Activated CD8-positive, alpha-beta memory T cell treated with anti-CD3 and anti-CD28 coated beads for 48 hours (primary cell): ENCODE data around the gene FHIT.
"Not testable (repeated sequence)": the region's sequence is repeated elsewhere in the genome, so short reads cannot be mapped to it uniquely, and the experiment has no call there.

ENCODE experiments used
- DNase-seq, 3 experiments: peaks; one replicate each; pipeline ENCODE4 v3.0.0-alpha.2; 2020; ENCODE audit warnings: low read depth in 2 of 3, low spot score in 2 of 3

FHIT gene

GRCh38 chr3:61117045-61117898 is 134.0 kb downstream of the FHIT start:
- no peak for DNase-seq

GRCh38 chr3:61114316-61114953 is 136.8 kb downstream of the FHIT start:
- DNase-seq = no peak

- no peak for DNase-seq
Observed at GRCh38 chr3:61111825-61112224, 139.4 kb downstream of the FHIT start.

DNA sequence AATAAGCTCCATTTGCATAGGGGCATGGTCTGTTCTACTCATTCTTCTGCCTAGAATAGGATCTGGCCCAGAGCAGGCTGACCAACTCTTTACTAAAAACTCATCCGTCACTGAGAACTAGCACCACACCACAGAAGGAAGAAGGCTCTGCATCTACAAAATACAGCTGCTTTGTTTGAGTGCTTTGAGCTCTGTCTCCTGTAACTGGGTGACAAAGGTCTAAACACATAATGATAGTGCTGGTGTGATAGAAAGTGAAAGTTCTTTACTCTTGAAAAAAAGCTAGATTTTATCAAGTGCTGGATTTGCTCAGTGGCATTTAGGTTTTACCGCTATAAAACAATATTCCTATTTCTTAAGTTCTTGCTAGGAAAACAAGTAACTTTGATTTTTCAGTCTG is 140.7 kb downstream of the FHIT start:
- no peak for DNase-seq

GRCh38 chr3:61108247-61109019 is 142.8 kb downstream of the FHIT start:
- DNase-seq = no peak

GRCh38 chr3:61094608-61095007 is 156.6 kb downstream of the FHIT start:
- DNase-seq = no peak

DNA sequence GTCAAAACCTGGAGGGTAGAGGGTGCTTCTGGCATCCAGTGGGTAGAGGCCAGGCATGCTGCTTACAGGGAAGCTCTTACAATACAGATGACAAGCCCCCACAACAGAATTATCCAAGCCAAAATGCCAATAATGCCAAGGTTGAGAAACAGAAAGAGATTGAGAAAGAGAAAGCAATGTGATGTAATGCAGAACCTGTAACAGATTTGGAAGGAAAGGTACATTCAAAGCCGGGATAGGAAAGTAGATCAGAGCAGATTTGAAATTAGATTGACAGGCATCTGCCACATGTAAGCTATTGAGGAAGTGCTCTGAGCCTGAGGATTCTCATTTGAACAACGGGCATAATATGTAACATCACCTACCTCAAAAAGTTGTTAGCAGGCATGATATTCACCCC is 157.9 kb downstream of the FHIT start:
- no peak for DNase-seq

- DNase-seq = no peak
Observed at GRCh38 chr3:61092870-61093269, 158.4 kb downstream of the FHIT start.

DNA sequence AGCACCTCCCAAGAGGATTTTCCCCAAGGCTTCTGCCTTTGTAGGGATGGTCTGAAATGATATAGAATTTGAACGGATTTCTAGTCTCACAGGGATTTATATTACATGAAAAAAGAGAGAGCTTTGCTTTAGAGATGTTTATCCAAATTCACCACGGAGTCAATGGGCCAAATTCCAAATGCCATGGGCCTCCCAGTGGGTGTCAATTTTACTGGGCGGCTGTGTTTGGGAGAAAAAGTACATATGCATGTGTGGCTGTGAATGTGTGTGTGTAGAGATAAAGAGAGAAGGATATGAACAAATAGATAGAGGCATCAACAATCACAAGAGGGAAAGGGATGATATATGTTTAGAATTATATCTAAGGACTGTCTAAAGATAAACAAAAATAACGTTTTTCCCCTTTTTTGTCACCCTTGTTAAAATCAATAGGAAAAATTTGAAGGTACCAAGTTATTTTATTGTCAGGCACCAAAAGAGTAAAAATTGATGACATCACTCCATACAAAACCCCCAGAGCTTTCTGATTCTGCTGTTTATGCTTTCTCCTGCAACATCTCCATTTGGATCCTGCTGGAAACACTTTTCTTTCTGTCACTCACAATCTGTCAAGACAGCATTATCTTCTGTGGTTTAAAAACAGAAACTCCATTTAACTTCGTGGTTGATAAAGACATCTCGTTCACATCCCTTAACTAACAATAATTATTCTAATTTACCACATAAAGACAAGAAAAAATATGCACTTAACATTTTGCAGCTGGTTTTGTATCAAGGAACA is 160.7 kb downstream of the FHIT start:
- no peak for DNase-seq

- no peak for DNase-seq
Observed at GRCh38 chr3:61087465-61087864, 163.8 kb downstream of the FHIT start.

DNA sequence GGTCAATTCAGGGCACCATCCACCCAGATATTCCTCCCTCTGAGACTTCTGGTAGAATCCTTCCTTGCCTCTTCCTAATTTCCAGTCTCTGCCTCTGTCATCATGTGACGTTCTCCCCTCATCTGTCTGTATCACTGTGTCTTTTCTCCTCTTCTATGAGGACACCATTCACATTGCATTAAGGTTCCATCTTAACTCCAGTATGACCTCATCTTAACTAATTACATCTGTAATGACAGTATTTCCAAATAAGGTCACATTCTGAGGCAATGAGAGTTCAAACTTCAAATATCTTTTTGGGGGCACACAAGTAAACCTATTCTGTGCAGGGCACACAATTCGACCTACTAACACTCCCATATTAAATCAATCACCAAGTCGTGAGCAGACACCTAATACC is 169.7 kb downstream of the FHIT start:
- no peak for DNase-seq

- DNase-seq = no peak
Observed at GRCh38 chr3:61080737-61081445, 170.4 kb downstream of the FHIT start.

- no peak for DNase-seq
Observed at GRCh38 chr3:61078048-61078752, 173.1 kb downstream of the FHIT start.

- DNase-seq = no peak
Observed at GRCh38 chr3:61077551-61077950, 173.7 kb downstream of the FHIT start.

- DNase-seq = no peak
Observed at GRCh38 chr3:61074783-61075182, 176.5 kb downstream of the FHIT start.

- DNase-seq = no peak
Observed at GRCh38 chr3:61073566-61074165, 177.6 kb downstream of the FHIT start.

- no peak for DNase-seq
Observed at GRCh38 chr3:61068084-61068483, 183.2 kb downstream of the FHIT start.

DNA sequence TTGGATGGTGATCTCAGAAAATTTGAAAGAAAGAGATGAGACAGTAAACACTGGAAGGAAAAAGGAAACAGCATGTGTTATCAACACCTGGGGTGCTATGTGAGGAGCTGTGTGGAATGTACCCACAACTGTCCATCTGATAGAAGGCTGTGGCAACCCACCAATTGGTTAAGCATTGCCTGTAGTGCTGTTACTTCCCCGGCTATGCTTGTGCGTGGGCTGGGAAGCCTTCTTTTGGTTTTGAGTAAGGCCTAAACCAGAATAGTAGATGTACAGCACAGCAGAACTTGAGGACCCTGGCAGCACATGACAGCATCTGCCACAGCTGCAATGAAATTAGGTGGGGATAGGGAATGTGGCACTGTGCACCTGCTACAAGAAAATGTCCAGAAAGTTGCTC is 184.5 kb downstream of the FHIT start:
- DNase-seq = no peak

DNA sequence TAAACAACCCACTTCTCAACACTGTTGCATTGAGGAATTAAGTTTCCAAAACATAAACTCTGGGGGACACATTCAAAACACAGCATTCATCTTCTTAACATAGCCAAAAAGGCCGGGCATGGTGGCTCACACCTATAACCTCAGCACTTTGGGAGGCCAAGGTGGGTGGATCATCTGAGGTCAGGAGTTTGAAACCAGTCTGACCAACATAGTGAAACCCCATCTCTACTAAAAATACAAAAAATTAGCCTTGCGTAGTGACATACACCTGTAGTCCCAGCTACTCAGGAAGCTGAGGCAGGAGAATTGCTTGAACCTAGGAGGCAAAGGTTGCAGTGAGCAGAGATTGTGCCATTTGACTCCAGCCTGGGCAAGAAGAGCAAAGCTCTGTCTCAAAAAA is 185.0 kb downstream of the FHIT start:
- DNase-seq = not testable (repeated sequence)
